Suppressor macrophage treated with lipopolysaccharide for 1 hour (primary cell): Measurements from ENCODE around the gene LIMS2.

ENCODE experiments used
- DNase-seq, 3 donors: peaks; one replicate each; pipeline ENCODE4 v3.0.0-alpha.2; 2020 to 2022

The LIMS2 gene

GRCh38 chr2:127675331-127676261 is at the start of gene LIMS2:
LIMS2 (minus strand) TSS chr2:127675530; CDS start chr2:127675024, 506 bp downstream.
- DNase-seq: peak; percentile 82 to 93 (median 90)

- DNase-seq: no peak
Observed at GRCh38 chr2:127722807-127723206, 47.5 kb upstream of the LIMS2 start.

GRCh38 chr2:127721978-127722355 is 46.6 kb upstream of the LIMS2 start:
- DNase-seq: no peak

GRCh38 chr2:127721311-127721977 is 46.1 kb upstream of the LIMS2 start:
- DNase-seq: no peak

- no peak for DNase-seq
Observed at GRCh38 chr2:127719301-127720218, 44.2 kb upstream of the LIMS2 start.

GRCh38 chr2:127718271-127718670 is 42.9 kb upstream of the LIMS2 start:
- no peak for DNase-seq

GRCh38 chr2:127715778-127716449 is 40.6 kb upstream of the LIMS2 start:
- DNase-seq: no peak

GRCh38 chr2:127713562-127713961 is 38.2 kb upstream of the LIMS2 start:
- DNase-seq: no peak

- no peak for DNase-seq
Observed at GRCh38 chr2:127712999-127713398, 37.7 kb upstream of the LIMS2 start.

GRCh38 chr2:127709336-127709735 is 34.0 kb upstream of the LIMS2 start:
- DNase-seq: no peak

- DNase-seq: no peak
Observed at GRCh38 chr2:127707890-127708648, 32.7 kb upstream of the LIMS2 start.

- no peak for DNase-seq
Observed at GRCh38 chr2:127706215-127706990, 31.1 kb upstream of the LIMS2 start.

GRCh38 chr2:127705391-127706065 is 30.2 kb upstream of the LIMS2 start:
- peak; percentile 31 to 52 (median 49) for DNase-seq

GRCh38 chr2:127704641-127705390 is 29.5 kb upstream of the LIMS2 start:
- no peak for DNase-seq

GRCh38 chr2:127703282-127703681 is 28.0 kb upstream of the LIMS2 start:
- DNase-seq: no peak

GRCh38 chr2:127702395-127703009 is 27.2 kb upstream of the LIMS2 start:
- no peak for DNase-seq

- peak; percentile 88 to 93 (median 91) for DNase-seq
Observed at GRCh38 chr2:127701651-127702394, 26.5 kb upstream of the LIMS2 start.

- peak; percentile 93 to 95 (median 95) for DNase-seq
Observed at GRCh38 chr2:127701193-127701650, 25.9 kb upstream of the LIMS2 start, which contains the start of gene SFT2D3. SFT2D3 (plus strand) TSS chr2:127701497; CDS start chr2:127701529, 32 bp downstream.
